C4-2B (cell line): ENCODE results near the gene PLXND1.

Experiments
- H3K27ac ChIP-seq: fragments of 450-650 bp; 2 replicates; pipeline ENCODE4 v1.5.1; 2017
- CTCF ChIP-seq: fragments of 450-650 bp; conservative IDR thresholded peaks from 2 replicates; pipeline ENCODE4 v1.5.1; 2017; ENCODE audit warnings: mild to moderate bottlenecking
- ZFX ChIP-seq: fragments of 450-650 bp; IDR thresholded peaks from 2 replicates; pipeline ENCODE4 v1.6.1; 2017

The PLXND1 gene

DNA sequence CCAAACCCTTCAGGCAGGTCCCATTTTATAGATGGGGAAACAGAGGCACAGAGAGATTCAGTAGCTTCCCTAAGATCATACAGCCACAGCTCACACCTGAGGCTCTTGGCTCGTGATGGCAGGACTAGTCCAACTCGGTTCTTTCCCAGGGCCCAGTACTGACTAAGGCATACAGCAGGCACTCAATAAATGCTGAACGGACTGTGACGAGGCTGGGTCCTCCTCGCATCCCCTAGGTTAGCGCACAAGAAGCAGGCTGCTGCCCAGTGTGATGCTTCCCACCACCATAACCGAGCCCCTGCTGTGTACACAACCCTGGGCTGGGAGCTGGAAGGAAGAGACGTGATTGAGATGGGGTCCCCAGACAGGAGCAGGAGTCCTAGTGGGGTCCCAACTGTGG lies 24.9 kb downstream of the PLXND1 start:
- no peak overlapping the region for H3K27ac ChIP-seq
- TF ChIP-seq ZFX = no peak
- TF ChIP-seq CTCF = no peak

GRCh38 chr3:129579991-129580390 lies 26.5 kb downstream of the PLXND1 start:
- H3K27ac ChIP-seq = no peak overlapping the region
- TF ChIP-seq CTCF (no peak), ZFX (no peak)

- no peak overlapping the region for H3K27ac ChIP-seq
- no peak for TF ChIP-seq ZFX
- TF ChIP-seq CTCF = no peak
Measured at GRCh38 chr3:129577925-129578786, 28.3 kb downstream of the PLXND1 start.

GRCh38 chr3:129577366-129577765 lies 29.1 kb downstream of the PLXND1 start:
- H3K27ac ChIP-seq = peak overlapping the region; percentile 3; the same call in 1 of the 2 replicates
- TF ChIP-seq ZFX (no peak), CTCF (no peak)

DNA sequence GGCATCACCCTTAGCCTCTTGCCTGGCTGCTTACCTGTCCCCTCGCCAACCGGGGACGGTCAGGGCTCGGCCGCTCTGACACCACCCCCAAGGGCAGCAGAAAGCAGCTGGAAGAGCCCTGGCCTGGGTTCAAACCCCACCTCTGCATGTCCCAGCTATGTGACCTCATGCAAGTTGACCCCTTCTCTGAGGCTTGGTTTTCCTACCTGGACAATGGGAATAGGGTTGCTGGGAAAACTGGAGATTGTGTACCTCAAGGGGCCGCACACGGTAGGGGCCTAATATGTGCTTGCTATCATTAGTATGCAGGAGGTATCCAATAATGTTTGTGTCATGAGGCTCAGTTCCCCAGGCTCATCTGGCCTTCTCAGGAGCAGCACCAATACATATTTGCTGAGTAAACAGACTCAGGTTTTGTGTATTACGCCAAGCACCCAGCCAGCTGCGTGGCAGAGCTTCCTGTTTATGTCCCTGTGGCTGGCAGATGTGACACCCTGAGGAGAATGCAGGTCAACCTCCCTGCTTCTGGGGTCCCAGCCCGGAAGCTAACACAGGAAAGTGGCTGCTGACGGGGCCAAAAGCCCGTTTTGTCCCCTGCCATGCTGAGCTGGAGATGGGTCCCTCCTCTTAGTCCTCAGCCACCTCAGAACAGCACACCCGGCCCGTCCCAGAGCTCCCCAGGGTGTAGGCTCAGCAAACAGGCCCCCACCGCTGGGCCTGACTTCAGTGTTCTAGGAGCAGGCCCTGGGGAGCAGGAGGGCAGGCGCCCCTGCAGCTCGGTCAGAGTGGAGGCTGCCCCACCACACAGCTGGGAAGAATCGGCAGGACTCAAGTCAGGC lies 29.7 kb downstream of the PLXND1 start:
- no peak for TF ChIP-seq CTCF
- no peak for TF ChIP-seq ZFX
- peak overlapping the region; percentile 3; the same call in 1 of the 2 replicates for H3K27ac ChIP-seq

- TF ChIP-seq CTCF = no peak
- no peak for TF ChIP-seq ZFX
- H3K27ac ChIP-seq = no peak overlapping the region; the same call in 1 of the 2 replicates
Measured at GRCh38 chr3:129575997-129576384, 30.5 kb downstream of the PLXND1 start.
